IPS DF 19.7 (cell line): Measurements from ENCODE around the gene H2AZ1.
"Not testable (repeated sequence)": the region's sequence is repeated elsewhere in the genome, so short reads cannot be mapped to it uniquely, and the experiment has no call there.

Experiments
- DNase-seq: peaks from one replicate; pipeline ENCODE4 v3.0.0-alpha.2; 2013; ENCODE audit warnings: low read depth, low spot score

H2AZ1 gene

DNA sequence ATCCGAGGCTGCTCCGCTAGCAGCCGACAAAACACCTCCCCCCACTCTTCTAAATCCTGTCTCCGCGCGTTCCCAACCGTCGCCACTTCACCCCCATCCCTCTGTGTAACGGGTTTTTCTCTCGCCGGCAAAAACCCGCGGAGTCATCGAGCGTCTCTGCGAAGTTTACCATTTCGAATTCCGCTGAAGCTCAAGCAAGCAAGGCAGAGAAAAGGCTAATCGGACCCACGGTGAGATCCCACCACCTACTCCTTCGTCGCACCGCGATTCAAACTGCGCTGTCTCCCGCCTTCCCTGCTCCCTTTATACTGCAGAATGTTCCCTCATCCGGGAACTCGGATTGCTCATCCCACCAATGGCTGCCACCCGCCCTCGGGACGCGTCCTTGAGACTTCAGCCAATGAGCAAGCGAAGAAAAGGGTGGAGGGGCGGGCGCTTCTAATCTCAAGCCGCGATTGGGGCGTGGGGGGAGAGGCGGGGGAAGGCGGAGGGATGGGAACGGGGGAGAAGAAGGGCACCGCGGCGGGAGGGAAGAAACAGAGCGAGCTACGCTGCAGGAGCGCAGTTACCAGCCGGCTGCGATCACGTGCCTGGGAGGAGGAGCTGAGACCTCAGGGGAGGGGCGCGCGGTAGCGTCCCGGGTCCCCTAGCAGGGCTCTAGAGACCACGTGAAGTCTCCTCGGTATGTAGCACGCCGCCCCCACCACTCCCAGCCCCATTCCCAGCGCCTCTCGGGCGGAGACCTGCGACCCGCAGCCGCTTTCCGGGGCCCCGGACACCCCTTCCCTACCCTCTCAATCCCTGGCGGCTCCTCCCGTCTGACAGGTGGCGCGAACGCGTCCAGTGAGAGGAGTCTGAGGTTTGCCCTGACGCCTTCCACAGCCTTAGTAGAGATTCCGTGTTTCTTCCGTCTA, at the start of gene H2AZ1:
Gene H2AZ1, minus strand, starts transcription at position 277 of the 914 bp plus-strand sequence. Its CDS starts 105 bp downstream, at position 172.
- peak; percentile 90 for DNase-seq

DNA sequence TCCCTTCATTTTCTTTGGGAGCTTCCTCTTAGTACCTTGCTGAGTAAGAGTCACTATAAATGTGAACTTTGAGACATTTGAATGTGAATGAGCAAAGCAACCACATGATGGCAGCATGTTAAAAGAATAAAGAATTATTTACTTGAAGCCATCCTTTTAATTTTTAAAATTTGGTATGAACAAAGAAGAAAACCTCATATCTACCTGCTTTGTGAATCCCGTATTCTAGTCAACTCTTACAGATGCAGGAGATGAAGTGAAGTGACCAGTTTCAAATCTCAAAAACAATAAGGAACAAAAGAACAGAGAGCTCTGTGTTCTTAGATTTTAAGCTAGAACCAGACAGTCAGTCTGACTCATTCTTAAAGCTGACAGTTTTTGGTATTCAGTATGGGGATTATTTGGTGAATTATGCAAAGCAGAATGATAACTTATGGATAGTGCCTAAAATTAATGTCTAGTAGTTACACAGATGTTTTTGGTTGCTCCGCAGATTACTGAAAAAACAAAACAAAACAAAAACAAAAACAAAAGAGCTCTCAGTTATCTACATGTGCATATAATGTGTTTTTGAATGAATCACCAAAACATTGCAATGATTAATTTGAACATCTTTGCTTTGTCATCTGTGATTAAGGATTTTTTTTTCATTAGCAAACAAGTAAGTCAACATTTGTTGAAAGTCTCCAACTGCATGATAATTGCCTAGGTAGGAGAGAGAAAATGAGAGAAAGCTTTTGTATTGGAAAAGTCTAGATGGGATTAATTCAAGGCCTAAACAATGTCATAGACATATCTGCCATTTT, 48.2 kb upstream of the H2AZ1 start:
- no peak for DNase-seq

DNA sequence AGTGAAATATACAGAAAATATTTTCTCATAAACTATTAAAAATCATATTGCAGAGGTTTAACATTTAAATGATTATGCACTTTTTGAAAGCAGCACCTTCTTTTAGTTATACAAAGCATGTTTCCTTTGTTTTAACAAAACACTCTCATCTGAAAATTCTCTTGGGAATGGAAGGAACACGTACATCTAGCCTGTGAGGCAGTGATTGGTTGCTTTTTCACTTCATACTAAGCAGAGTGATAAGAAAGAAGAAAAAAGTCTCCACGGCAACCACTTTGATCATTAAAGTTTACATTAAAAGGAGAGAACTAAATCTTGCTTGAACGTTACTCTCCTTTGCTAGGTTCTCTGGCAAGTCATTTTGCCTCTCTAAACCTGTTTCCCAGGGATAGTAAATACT, 41.7 kb upstream of the H2AZ1 start:
- no peak for DNase-seq

DNA sequence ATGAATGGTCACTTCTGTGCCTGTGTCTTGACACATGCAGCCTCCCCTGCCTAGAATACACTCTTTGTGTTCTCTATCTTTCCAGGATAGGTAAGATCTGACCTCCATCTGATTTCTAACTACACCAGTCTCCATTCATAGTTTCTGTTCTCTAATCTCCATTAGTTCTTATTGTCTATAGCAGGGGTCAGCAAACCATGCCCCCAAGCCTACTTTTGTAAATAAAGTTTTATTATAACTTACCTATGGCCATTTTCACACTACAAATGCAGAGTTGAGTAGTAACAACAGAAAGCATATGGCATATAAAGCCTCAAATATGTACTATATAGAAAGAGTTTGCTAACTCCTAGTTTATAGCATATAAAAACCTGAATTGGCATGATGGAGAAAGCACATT, 37.6 kb upstream of the H2AZ1 start:
- no peak for DNase-seq

DNA sequence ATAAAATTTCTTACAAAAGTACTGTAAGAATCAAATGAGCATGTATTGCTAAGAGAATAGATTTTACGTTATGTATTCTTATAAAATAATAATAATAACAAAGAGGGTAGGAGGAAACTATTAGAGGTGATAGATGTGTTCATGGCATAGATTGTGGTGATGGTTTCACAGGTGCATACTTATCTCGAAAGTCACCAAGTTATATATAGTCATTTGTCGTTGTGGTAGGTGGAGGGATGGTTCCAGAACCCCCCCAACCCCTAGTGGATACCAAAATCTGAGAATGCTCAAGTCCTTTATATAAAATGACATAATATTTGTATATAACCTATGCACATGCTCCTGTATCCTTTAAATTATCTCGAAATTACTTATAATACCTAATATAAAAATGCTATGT, 36.7 kb upstream of the H2AZ1 start:
- no peak for DNase-seq

DNA sequence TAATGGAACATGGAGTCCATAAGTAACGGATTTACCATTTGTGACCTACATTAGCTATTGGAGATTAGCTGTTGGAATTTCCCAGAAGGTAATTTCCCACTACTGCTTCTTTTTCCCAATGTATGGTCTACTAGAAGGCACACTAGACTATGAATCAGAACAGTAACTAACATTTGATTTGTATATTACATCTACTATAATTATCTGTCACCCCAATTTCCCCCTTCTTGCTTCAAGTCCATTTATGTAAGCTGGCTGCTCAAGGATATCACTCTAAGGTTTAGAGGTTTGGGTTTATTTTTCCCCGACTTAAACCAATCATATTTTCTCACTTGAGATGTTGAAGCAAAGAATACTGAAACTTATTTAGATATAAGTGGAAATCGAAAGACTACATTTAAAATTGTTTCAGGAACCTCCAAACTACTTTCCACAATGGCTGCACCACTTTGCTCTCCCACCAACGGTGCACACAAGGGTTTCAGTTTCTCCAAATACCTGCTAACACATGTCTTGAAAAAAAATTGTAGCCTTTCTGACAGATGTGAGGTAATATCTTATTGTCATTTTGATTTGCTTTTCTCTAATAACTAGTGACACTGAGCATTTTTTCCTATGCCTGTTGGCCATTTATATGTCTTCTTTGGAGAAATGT, 33.3 kb upstream of the H2AZ1 start:
- no peak for DNase-seq

DNA sequence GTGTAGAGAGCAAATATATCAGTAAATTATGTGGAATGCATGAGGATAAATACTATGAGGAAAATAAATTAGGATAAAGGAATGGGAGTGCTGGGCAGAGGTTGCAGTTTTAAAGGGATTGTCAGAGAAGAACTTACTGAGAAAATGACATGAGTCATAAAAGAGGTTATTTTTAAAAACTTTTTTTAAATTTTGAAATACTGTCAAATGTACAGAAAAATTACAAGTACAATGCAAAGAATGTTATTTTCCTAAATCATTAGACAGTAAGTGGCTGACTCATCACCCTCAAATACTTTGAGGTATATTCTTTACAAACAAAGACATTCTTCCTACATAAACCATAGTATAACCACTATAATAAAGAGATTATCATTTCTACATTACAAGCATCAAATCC, 29.8 kb upstream of the H2AZ1 start:
- DNase-seq = no peak

DNA sequence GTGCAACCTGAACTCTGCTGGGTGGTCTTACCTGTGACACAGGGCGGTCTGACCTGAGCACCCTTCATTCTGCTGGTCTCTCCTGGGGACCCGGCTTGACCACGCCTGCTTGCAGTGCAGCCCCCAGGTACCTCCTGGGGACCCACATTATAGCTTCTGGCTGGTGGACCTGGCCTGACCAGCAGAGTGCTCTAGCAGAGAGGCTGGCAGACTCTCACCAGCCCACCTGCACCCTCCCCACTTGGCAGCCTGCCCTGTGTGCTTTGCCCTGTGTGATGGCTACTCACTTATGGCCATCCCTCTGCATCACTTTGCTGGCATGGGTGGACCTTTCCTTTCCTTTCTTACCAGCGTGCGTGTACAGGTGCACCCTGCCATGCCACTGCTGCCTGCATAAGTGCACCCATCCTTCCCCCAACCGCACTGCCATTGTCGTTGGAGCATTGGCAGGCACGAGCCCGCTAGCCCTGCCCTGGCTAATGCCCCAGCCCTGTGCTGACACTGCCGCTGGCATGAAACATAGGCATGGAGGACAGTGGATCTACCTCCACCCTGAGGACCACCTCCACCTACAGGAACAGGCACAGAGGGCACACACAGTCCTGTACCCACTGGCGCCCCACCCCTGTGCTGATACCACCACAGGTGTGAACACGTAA, 21.5 kb upstream of the H2AZ1 start:
- no peak for DNase-seq

DNA sequence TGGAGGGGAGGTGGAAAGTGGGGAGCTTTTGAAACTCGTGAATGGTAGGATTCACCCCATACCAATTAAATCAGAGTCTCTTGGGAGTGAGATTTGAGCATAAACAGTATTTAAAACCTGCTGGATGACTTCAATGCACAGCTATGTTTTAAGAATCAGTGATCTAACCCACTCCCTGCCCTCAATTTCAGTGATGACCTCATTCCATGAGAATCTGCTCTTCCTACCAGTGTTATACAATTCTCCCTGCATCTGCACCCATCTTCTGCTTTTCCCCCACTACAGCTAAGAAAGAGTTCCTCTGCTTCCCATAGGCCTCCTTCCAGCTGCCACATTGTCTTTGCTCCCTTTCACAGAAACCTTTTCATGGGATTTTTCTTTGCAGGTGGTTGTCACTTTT, 18.3 kb upstream of the H2AZ1 start:
- DNase-seq = no peak

DNA sequence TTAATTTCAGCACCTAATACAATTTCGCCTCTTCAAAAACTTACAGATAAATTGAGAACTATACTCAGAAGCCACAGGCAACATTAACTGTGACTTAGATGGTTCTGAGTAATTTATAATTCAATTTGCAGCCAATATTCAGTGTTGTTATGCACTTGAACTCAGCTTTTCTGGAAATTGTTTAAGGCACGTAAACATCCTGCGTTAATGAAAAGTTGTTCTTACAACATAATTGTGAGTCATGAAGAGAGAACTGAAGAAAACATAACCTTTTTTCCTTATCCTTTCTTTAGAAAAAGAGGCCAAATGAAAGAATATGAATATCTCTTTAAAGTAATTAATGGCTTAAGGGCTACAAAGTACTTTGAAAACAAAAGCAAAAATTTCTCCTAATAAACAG, 16.6 kb upstream of the H2AZ1 start:
- DNase-seq = no peak

DNA sequence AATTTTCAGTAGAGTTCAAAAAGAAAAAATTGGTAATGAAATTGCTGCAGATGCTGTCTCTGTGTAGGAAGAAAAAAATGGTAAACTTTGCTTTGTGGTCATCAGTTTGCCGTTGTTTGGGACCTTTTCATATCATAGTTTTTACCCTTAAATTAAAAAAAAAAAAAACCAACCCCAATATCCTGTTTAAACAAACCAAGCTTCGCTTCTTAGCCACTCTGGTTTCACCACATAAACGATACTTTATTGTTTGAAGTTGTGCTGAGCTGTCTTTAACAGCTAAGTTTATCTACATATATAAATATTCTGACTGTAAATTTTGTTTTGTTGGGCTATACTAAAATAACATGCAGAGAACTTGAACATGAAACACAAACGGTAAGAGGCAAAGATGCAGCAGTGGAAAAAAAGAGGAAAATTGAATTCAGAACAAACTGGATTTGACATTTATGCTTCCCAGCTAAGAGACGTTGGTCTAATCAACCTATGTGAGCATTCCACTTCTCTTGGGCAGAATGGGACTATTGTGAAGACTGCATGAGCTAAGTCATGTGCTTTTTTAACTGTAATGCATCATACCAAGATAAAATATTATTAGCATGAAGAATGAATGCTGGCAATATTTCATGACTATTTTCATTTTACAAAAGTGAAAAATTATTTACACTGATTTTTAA, 15.7 kb upstream of the H2AZ1 start:
- DNase-seq = no peak

DNA sequence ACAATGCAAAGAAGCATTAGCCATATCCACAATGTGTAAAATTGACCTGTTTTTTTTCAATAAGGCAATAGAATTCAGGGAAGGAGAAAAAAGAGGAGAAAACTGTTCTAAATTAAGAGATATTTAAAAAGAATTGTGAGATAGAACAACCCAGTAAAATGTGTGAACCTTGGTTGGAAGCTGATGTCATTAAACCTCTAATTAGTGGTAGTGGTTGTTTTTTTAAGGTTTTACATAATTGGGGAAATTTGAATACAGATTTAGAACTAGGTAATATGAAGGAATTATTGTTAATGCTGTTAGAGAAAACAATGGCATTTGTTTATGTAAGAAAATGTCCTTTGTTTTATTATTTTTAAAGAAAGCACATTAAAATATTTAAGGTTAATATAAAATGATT, 15.1 kb upstream of the H2AZ1 start:
- no peak for DNase-seq

DNA sequence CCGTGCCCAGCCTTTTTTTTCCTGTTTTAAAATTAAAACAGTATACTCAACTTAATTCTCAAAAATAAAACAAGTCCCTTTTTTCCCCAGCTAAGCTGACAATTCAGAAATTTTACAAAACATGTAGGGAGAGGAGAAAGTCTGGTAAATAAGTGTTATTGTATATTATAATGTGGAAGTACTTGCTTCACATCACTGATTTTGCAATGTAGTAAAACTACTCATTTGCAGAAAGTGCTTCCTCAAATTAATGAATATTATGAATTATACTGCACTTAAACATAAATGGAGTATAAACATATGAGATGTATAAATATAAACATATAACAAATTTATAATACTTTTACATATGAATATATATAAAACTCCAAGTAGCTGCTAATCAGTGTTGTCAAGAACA, 11.6 kb upstream of the H2AZ1 start:
- DNase-seq = no peak

DNA sequence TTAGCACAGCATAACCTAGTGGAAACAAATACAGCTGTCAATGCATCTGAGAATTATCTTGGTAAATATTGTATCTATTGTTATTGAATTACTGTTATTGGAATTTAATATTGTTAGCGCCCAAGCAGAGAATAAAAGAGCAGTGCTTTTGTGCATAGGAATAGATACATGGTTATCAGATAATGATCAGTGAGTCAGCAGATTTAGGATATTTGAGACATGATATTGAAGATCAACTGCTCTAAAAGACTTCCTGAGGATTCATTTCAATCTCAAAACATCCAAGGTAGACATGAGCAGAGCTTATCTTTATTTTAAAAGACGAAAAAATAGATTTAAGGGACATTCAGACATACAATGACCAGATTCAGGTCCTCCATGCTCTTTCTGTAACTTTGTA, 10.6 kb upstream of the H2AZ1 start:
- DNase-seq = no peak

DNA sequence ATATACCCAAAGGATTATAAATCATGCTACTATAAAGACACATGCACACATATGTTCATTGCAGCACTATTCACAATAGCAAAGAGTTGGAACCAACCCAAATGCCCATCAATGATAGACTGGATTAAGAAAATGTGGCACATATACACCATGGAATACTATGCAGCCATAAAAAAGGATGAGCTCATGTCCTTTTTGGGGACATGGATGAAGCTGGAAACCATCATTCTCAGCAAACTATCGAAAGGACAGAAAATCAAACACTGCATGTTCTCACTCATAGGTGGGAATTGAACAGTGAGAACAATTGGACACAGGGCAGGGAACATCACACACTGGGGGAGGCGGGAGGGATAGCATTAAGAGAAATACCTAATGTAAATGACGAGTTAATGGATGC, 8.1 kb upstream of the H2AZ1 start:
- not testable (repeated sequence) for DNase-seq

DNA sequence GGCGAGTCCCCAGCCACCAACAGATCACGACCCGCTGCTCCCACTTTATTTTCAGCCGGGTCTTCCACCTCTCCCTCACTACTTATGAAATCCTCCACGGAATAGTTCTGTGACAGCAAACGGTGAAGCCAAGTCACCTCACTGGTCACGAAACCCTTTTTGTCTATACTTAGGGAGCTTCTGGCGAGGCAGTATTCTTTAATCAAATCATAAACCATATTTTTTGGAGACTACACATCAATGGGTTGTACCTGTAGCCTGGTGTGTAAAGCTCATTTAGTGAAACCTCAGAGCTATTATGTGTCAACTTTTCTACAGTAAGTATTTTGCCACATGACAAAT, 809 bp upstream of the H2AZ1 start:
- no peak for DNase-seq

DNA sequence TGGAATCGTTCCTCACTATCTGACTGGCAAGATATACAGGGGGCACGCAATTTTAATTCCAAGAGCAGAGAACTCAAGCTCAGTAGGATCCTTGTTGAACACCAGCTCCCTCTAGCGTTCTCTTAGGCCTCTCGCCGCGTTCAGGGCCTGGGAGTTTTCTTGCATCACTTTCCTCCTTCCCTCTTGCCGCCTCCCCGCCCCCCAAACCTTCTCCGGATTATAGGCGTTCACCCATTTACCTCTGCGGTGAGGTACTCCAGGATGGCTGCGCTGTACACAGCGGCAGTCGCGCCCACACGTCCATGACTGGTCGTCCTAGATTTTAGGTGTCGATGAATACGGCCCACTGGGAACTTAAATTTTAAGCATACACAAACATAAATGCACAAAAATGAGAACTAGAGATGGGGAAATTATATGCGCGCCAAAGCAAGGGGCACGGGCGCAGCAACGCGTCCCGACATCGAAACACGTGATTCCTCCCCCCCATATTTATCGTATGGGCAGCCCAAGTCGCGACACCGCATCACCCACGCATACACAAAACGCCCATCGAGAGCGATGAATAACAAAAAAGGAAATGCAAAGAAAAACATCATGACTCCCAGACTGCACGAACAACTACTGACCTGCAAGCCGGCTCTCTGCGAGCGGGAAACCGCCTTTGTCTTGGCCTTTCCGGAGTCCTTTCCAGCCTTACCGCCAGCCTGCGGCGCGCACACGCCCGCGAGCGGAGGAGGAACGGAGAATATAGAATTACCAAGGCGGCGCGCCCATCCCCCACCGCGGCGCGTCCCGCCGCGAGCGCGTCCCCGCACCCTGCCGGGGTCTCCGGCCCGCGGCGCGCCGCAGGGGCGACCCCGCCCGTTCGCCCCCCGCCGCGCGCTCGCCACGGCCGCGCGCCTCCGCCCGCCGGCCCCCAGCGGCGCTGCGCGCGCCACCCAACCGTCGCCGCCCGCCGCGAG, 759 bp downstream of the H2AZ1 start:
- no peak for DNase-seq

DNA sequence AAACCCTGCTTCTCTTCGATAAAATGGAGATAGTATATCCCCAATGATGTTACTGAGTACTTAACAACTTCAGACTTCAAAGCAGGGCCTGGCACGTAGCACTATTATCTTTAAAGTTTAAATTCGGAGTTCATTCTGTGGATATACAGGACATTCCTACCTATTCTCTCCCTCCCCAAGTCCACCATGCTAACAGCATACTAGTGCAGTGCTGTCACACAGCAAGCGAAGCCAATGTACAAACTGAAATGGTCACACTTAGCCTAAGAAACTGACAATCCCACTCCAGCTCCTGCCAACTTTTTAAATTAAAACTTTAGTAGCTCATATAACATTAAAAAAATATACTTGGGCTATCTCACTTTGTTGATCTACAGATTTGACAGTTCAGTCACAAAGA, 2.5 kb downstream of the H2AZ1 start:
- DNase-seq = no peak

DNA sequence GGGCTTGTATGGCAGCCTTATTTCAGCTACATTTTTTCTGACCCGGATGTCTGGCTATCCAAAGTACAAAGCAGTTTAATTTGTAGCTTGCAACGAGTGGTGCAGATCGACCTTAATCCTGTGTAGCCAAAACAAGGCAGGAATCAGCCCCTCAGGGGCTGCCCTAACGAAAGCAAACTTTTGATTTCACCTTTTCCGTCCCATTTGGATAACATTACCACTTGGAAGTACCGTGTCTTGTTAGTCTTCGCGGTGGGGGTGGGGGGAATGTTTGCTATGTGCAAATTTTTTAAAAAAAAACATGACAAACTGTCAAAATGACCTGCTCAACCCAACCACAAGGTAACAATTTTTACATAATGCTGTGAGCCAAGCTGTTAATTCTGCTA, 2.9 kb downstream of the H2AZ1 start:
- no peak for DNase-seq
